K562 (cell line): ENCODE data around the gene KIF26B.

Source experiments
- GABPB1 ChIP-seq: sonication (generic); formaldehyde crosslinking; IDR thresholded peaks from 2 replicates; pipeline ENCODE4 v1.8.0; 2022; ENCODE audit warnings: mild to moderate bottlenecking, missing genetic modification reagents
- MAFK ChIP-seq: IDR thresholded peaks from 2 replicates; pipeline ENCODE4 v1.6.1; 2011; ENCODE audit warnings: low read length, improper control_type of control experiment
- NR3C1 ChIP-seq: sonication (generic); formaldehyde crosslinking; IDR thresholded peaks from 2 replicates; pipeline ENCODE4 v1.8.1; 2022; ENCODE audit warnings: missing genetic modification reagents
- RAD21 ChIP-seq, 2 experiments: fragments of 250-450 bp in 1 of 2; fragments of 450-650 bp in 1 of 2; sonication (Bioruptor Pico) in 1 of 2; formaldehyde crosslinking in 1 of 2; IDR thresholded peaks in 1 of 2; conservative IDR thresholded peaks in 1 of 2; 2 replicates each; pipeline versions ENCODE4 v1.4.0 to v1.8.0; 2020 to 2022; ENCODE audit warnings: mild to moderate bottlenecking in 2 of 2, moderate library complexity in 1 of 2
- TOE1 ChIP-seq, 2 experiments: fragments of 450-650 bp in 1 of 2; sonication (generic) in 1 of 2; formaldehyde crosslinking in 1 of 2; IDR thresholded peaks; 2 replicates each; pipeline versions ENCODE4 v1.7.1 to v1.8.0; 2016 to 2022; ENCODE audit warnings: borderline replicate concordance in 2 of 2, mild to moderate bottlenecking in 2 of 2, antibody characterized with exemption in 1 of 2, inconsistent platforms in 1 of 2, low read depth in 1 of 2, missing genetic modification reagents in 1 of 2, moderate library complexity in 1 of 2
- TF ChIP-seq, protein P1 (sequence below), 3 experiments: IDR thresholded peaks in 2 of 3; conservative IDR thresholded peaks in 1 of 3; 2 replicates each; pipeline ENCODE4 v1.5.1; 2011 to 2012; ENCODE audit warnings: low read length in 3 of 3, mild to moderate bottlenecking in 3 of 3, control low read depth in 2 of 3, improper control_type of control experiment in 1 of 3, inconsistent platforms in 1 of 3, low read depth in 1 of 3, mixed read lengths in 1 of 3, moderate library complexity in 1 of 3; ENCODE audit not compliant: insufficient read depth in 2 of 3
- TF ChIP-seq, protein P2 (sequence below), 2 experiments: IDR thresholded peaks; 2 replicates each; pipeline ENCODE4 v1.6.1; 2011; ENCODE audit warnings: borderline replicate concordance in 1 of 2, control low read depth in 1 of 2, low read depth in 1 of 2, low read length in 1 of 2, mild to moderate bottlenecking in 1 of 2, mixed read lengths in 1 of 2, moderate library complexity in 1 of 2; ENCODE audit not compliant: insufficient read depth in 1 of 2, insufficient read length in 1 of 2, poor library complexity in 1 of 2, severe bottlenecking in 1 of 2; ENCODE audit errors: extremely low read depth in 1 of 2

DNA sequence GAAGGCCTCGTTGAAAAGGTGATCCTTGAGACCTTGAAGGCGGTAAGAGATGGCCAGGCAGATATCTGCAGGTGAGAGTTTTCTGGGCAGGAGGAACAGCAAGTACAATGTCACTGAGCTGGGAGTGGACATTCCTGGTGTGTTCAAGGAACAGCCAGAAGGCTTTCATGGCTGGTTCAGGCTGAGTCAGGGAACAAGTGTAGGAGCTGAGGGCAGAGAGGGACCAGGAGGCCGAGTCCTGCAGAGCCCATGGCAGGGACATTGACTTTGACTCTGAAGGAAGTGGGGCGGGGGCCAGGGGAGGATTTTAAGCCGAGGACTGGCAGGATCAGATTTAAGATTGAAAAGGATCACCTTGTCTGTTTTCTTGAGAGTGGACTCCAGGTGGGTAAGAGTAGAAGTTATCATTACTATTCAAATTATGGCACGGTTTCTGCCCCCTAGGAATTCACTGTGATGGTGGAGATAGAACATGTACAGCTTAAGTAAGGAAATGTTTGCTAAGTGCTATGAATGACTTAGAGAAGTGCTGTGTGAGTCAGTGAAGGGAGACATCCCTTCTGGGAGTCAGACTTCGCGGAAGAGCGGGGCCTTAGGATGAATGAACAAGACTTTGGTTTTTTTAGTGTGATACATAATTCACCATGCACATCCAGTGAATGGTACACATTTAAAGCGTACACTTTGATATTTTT lies 202.3 kb downstream of the KIF26B start:
- TF ChIP-seq RAD21 (CRISPR knock-in tag; conservative IDR thresholded peaks at IDR 0.05 in 1 of 2, IDR thresholded peaks at IDR 0.05 in 1 of 2) (no peak), GABPB1 (CRISPR knock-in tag) (no peak), TOE1 (IDR thresholded peaks at IDR 0.05; ENCODE audit: borderline replicate concordance) (no peak), TOE1 (CRISPR knock-in tag; IDR thresholded peaks at IDR 0.05; ENCODE audit: borderline replicate concordance, low read depth) (no peak), NR3C1 (no peak), MAFK (no peak)
- TF ChIP-seq, protein P1, sequence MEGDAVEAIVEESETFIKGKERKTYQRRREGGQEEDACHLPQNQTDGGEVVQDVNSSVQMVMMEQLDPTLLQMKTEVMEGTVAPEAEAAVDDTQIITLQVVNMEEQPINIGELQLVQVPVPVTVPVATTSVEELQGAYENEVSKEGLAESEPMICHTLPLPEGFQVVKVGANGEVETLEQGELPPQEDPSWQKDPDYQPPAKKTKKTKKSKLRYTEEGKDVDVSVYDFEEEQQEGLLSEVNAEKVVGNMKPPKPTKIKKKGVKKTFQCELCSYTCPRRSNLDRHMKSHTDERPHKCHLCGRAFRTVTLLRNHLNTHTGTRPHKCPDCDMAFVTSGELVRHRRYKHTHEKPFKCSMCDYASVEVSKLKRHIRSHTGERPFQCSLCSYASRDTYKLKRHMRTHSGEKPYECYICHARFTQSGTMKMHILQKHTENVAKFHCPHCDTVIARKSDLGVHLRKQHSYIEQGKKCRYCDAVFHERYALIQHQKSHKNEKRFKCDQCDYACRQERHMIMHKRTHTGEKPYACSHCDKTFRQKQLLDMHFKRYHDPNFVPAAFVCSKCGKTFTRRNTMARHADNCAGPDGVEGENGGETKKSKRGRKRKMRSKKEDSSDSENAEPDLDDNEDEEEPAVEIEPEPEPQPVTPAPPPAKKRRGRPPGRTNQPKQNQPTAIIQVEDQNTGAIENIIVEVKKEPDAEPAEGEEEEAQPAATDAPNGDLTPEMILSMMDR (IDR thresholded peaks at IDR 0.05 in 2 of 3, conservative IDR thresholded peaks at IDR 0.05 in 1 of 3; ENCODE audit: insufficient read depth in 2 of 3, low read depth in 1 of 3, low read length in 3 of 3) = no peak
- TF ChIP-seq, protein P2, sequence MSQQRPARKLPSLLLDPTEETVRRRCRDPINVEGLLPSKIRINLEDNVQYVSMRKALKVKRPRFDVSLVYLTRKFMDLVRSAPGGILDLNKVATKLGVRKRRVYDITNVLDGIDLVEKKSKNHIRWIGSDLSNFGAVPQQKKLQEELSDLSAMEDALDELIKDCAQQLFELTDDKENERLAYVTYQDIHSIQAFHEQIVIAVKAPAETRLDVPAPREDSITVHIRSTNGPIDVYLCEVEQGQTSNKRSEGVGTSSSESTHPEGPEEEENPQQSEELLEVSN (IDR thresholded peaks at IDR 0.05; ENCODE audit: borderline replicate concordance in 1 of 2, extremely low read depth in 1 of 2, insufficient read depth in 1 of 2, insufficient read length in 1 of 2, low read depth in 1 of 2, low read length in 1 of 2, poor library complexity in 1 of 2, severe bottlenecking in 1 of 2) = no peak
